Stimulated activated CD4-positive, alpha-beta T cell treated with anti-CD3 and anti-CD28 coated beads, Interleukin-12 subunit alpha, Interleukin-12 subunit beta, amount 100 ng/mL, for 4 hours (primary cell): ENCODE measurements around the gene TNFRSF8.

Experiments
- DNase-seq: peaks from one replicate; pipeline ENCODE4 v3.0.0-alpha.2; 2020

Gene TNFRSF8

DNA sequence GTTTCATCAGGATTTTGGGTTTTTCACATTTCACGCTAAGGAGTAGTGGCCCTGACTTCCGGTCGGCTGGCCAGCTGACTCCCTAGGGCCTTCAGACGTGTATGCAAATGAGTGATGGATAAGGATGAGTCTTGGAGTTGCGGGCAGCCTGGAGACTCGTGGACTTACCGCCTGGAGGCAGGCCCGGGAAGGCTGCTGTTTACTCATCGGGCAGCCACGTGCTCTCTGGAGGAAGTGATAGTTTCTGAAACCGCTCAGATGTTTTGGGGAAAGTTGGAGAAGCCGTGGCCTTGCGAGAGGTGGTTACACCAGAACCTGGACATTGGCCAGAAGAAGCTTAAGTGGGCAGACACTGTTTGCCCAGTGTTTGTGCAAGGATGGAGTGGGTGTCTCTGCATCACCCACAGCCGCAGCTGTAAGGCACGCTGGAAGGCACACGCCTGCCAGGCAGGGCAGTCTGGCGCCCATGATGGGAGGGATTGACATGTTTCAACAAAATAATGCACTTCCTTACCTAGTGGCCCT lies 80.6 kb downstream of the TNFRSF8 start:
- no peak for DNase-seq

DNA sequence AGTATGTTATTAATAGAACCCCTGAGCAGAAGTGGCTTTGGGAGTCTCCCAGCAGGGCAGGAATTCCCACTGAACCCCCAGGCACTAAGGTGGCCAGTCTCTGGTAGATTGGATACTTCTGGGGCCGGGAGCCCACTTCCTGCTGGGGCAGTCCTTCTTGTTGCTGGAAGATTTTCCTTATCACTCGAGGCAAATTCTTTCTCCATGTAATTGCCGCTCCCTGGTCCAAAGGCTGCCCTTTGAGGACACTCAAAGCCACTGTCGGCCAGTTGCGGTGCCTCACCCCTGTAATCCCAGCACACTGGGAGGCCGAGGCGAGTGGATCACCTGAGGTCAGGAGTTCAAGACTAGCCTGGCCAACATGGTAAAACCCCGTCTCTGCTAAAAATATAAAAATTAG lies 81.1 kb downstream of the TNFRSF8 start:
- DNase-seq: no peak

DNA sequence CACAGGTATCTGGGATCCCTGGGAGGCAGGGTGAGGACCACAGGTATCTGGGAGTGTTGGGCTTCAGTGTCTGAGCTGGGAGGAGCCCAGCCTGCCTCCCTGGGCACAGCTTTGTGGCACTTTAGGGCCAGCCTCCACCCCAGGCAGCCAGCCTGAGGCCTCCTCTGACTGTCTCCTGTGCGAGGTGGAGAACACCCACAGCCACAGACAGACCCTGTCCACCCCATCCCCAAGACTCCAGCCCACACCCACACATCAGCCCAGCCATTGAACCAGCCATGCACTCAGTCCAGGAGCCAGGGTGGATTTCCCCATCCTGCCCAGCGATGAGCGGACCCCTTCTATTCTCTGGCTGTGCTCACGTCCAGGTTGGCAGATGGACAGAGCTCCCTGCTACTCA lies 81.9 kb downstream of the TNFRSF8 start:
- DNase-seq: no peak

DNA sequence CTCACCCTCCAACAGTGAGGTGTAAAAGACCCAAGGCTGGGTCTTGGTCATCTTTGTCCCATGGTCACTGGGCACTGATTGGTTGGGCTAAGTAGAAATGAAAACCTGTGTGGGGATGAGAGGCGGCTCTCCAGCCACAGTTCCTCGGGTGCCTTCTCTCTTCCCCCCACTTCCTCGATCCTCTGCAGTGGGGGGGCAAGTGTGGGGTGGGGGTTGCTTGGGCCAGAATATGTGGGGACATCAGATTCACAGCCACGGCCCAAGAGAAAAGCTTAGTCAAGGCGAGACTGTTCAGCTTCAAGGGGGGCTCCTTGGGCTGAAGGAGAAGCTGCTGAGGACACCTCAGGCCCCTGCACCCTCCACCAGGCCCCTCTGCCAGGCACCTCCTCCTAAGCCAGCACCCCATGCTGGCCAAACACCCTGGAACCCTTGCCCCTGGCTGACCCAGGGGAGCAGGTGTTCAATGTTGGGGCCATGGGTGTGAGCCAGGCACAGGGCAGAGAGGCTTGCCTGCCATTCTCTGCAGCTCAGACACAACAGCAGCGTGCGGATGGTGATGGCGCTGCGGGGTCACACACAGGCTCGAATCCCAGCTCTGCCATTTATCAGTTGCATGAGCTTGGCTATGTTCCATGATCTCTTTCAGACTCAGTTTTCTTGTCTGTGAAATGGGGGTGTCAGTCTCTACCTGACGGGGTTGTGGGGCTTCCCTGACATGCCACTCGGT lies 82.7 kb downstream of the TNFRSF8 start:
- DNase-seq: no peak

DNA sequence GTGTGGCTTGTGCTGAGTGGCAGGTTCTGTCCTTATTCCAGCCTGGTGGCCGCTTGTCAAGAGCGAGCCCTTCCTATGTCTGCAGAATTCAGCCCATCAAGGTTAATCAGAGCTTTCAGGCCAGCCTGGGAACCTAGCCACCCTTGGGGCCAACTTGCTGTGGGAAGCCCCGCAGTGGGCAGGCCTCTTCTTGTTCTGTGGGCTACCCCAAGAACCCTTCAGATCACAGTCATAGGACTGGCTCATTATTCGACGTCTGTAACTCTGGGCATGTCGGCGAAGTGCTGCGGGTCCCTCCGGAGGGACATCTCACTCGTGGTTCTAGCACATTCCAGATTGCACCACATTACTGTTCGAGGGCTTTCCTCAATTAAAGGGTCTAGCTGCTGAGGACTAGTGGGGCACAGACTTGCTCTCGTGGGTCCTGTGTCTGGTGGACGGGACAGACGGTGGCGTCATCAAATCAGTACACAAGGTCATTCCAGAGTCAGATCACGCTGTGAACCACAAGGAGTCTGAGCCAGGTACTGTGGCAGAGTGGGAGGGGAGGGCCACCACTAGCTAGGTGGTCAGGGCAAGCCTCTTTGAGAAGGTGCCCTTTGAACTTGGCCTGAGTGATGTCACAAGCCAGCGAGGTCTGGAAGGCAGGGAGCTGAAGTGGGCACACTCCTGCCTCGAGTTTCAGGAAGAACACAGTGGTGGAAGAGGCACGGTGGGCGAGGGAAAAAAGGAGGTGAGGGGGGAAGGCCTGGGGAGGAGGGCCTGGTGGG lies 83.4 kb downstream of the TNFRSF8 start:
- DNase-seq: no peak

DNA sequence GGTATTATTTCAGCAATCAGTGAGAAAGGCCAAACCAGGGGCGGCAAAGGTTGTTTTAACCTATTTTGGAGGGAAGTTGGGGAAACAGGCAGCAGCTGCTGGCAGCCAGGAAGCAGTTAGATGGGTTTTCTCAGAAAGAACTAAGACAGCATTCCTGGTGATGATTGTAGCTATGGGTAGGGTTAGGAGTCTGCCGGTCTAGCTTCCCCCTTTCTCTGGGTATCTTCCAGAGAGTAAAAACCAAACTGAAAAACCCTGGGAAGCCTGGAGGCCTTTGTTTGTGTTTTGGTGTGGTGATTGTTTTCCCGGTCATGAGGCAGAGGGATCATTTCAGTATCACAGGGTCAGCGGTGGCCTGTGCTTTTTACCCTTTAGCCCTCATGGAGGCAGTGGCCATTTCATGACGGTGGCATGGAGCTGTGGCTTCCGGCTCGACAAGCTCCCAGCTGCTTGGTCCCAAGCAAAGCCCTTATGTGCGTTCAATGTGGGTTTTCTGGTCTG lies 84.1 kb downstream of the TNFRSF8 start:
- no peak for DNase-seq

DNA sequence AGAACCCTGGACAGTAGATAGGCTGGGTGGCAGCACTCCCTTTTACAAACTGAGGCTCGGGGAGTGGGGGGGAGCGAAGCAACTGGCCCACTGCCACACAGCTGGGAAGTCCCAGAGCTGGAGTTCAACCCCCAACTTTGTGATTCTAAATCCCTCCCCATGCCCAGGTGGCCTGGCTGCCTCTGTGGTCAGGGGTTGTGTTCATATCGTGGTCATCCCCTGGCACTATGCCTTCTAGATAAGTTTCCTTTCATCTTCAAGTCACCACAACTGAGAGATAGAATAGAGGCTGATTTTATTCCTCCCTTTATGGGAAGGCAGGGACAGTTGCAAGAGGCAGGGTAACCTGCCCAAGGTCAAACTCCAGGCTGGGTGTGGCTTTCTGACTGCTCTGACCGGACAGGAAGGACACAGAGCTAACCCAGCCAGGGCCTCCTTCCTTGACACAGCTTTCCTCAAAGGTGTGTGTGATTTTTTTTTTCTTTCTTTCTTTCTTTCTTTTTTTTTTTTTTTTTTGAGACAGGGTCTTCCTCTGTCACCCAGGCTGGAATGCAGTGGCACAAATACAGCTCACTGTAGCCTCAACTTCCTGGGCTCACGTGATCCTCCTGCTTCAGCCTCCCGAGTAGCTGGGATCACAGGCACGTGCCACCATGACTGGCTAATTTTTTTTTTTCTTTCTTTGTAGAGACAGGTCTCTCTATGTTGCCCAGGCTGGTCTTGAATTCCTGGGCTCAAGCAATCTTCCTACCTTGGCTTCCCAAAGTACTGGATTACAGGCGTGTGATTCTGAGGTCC lies 85.3 kb downstream of the TNFRSF8 start:
- no peak for DNase-seq

DNA sequence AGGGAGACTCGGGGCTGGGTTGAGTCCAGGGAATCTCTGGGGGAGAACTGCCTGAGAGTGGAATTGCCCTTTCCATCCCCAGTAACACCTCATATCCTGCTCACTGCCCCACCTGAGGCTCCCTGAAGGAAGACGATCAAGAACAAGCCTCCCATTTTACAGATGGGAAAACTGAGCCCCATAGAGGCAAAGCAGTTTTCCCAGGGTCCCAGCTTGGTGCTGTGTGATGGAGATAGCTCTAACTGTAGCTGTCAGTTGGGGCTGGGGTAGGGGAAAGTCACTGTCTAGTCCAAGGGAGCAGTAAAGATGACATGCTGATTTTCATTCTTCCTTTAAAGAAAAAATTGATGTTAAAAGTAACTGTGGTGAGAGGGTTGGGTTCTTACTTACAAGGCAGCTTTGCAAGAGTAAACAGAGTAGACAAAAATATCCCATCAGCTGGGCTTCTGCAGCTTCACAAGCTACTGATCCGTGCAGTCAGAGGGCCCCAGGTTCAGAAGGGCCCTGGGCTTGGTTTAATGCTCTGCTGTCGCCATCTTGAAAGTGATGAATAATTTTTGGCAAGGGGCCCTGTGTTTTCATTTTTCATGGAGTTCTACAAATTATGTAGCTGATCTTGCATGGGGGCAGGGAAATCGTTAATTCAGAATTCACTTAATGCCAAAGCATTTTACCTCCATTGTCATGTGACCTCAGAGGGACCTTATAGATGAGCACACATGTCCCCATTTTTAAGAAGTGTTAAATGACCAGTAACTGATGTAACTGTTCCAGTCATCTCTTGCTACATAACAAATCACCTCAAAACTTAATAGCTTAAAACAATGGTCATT lies 86.1 kb downstream of the TNFRSF8 start:
- DNase-seq: no peak

DNA sequence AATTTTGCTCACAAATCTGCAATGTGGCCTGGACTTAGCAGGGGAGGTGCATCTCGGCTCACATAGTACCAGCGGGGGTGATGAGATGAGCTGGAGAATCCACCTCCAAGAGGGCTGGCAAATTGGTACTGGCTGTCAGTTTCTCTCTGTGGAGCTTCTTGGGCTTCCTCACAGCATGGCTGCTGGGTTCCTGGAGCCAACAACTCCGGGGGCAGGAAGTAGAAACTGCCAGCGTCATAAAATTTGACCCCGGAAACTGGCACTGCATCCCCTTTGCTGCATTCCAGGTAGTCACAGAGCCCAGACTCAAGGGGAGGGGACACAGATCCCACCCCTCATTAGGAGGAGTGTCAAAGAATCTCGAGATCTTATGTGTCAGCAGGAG lies 86.7 kb downstream of the TNFRSF8 start:
- DNase-seq: no peak

DNA sequence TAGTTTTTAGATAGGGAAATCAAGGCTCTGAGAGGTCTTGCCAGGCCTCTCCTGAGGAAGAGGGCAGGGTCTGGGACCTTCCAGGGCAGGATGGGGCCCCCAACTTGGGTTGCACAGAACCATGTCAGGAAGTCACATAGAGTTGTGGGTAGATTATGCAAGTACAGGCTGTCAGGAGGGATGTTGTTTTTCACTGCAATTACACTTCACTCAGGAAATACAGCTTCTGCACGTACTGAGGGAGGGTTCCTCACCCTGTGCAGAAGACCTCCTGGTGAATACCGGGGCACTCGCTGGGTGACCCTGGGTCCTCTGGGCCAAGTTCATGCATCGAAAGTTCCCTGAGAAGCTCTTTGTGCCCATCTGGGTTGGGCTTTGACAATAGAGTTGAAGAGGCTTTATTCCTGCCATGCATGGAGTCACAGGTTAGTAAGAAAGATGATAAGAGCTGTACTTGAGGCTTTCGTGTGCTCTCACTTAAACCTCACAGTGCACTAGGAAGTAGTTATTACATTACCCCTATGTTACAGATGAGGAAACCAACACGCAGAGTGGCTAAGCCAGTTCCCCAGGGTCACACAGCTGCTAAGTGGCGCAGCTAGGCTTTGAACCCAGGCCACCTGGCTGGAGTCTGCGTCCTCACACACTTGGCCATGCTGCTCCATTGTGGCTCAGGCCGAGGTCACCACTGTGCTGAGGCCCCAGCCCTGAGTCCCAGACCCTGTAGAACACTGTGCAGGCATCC lies 87.5 kb downstream of the TNFRSF8 start:
- DNase-seq: no peak

DNA sequence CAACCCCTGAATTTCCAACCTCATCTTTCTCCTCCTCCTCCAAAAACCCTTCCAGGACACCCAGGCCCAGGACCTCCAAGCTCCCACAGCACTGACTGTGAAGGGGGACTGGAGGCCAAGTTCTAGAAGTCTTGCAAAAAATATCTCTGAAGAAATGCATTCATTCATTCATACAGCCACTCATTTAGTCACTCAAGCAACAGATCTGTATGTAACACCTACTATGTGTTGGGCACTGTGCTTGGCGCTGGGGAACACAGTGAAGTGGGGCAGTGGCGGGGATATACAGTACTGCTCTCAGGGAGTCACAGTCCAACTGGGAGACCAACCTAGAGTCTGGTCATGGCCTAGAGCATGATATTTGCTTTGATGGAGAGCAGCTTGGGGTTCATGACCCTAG lies 88.4 kb downstream of the TNFRSF8 start:
- DNase-seq: no peak

DNA sequence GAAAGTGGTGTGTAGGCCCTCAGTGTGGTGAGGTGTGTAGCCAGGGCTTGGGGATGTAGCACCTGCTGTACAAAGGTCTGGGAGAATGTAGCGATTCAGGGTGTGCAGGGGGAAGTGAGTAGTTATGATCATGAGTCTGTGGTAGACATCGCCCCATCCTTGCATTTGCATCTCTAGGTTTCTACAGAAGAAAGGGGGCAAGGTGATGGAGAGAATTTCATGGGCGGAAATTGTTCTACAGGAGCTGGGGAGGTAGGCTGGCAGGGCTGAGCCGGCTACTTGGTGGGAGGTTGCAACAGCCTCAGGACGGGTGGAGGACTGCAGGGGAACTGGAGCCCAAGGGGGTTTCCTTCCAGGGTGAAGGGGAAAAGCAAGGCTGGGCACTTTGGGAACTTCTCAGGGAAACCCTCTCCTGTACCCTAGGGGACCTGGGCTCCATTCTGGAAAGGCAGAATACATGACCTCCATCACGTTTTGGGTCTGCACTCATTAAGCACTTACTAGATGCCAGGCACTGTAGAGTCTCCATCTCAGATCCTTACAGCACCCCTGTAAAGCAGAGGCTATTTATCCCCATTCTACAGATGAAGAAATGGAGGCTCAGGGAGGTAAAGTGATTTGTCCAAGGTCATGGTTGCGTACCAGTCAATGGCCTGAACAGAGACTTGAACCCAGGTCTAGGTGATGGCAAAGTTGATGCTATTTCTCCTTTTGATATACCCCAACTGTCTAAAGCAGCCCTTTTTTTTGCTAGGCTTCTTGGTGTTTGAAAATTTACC lies 89.2 kb downstream of the TNFRSF8 start:
- no peak for DNase-seq

DNA sequence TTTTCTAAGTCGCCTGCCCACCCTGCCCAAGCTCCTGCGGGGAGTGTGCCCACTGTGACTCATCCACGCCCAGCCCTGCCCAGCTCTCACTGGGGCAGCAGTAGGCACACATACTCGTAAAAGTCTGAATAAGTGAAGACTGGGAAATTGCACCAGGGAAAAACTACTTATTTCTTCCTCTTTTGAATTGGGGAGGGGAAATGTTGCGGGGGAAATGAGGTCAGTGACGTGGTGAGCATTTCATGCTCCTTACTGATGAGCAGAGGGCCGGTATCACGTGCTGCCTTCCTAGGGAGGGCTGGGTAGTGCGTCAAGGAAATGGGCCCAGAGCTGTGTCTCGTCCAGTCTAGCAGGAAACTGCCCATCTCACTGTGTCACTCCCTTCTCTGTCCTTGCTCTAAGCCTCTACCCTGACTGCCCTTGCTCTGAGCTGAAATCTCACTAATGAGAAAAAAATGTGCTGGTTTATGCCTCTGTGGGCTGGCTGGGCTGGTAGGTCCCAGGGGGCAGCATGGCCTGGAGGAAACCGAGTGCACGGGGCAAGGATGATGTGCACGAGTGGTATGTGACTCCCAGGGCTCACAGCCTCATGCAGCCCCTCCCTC lies 90.2 kb downstream of the TNFRSF8 start:
- DNase-seq: no peak

DNA sequence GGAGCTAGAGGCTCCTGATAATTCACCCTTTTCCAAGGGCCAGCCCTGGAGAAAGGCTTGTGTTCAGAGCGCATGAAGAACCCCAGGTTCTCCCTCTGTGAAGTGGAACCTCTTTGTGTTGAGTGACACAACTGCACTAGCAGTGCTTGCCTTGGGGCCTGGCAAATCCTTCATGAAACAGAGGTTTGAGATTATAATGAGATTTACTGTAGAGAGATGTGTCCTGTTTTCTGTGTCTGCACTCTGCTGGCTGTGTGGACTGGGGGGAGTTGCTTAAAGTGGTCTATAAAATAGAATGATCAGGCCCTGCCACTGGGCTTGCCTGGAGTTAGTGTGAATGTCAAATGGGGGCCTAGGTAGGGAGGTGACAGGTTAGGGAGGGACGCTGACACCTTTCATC lies 92.2 kb downstream of the TNFRSF8 start:
- no peak for DNase-seq

DNA sequence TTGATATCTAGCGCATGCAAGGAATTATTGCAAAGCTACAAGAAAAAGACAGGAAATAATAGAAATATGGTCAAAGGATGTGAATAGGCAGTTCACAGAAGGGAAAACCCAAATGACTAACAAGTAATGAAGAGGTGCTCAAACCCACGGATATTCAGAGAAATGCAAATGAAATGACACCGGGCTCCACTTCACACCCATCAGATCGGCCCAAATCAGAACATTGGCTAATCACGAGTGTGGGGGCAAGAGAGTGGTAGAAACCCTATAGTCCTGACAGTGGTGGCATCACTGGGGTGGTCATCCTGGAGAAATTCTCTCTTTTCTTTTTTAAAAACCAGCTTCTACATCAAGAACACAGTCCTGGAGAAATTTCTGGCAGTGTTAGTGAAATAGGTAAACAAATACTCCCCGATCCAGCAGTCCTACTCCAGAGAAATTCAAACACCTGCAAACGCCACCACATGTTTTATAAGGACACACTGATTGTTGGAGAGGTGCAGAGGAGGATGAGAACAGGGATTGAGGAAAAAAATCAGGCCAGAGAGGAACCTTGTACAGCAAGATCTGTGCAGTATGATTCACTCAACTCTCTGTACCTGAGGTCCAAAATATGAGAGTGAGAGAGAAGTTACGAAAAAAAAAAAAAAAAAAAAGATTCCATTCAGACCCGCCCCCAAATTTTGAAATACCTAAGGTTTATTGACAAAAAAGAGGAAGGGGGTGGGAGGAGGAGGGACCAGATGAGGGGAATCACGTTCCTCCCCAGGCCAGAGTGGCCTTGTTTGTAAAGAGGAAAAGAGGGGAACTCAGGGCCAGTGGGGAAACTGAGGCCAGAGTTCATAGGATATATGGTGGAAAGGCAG lies 94.5 kb downstream of the TNFRSF8 start:
- no peak for DNase-seq

DNA sequence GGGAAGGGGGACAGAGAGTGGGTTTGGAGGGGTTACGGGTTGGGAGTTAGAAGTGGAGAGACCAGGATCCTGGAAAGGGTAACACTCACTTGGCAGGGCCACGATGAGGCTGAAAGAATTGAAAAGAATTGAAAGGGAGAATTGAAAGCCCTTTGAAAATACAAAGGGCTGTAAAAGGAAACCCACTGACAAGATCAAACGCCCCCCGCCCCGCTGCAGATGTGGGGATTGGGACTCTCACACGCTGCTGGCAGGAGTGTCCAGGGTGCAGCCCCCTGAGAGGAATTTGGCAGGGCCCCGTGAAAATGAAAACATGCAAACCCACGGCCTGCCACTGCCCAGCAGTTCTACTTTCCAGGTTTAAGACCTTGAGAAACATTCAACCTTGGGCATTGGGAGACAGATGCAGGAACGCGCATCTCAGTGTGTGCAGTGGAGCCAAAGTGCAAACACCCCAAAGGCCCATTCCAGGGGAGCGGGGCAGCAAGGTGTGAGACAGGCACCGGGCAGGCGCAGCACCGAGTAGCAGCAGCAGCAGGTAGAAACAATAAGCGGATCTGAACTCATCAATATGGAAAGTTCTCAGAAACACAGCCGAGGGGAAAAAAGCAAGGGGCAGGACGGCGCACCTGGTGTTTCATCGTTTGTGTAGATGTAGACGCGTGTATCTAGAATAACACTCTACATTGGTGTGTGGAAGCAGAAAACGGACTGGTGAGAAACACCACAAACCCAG lies 95.4 kb downstream of the TNFRSF8 start:
- DNase-seq: no peak

DNA sequence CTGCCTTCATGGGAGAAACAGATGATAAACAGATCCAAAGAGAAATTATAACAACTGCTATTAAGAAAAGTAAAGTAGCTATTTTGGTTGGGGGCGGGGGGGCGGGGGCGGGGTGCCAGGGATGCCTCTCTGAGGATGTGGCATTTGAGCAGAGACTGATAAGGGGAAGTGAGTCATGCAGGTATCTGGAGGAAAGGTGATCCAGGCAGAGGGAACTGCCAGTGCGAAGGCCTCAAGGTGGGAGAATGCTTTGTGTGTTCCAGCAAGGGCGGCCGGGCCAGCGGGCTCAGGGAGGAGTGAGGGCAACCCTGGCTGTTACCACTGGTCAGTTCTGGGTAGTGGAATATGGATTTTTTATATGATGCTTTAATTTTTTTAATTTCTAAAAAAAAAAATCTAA lies 96.7 kb downstream of the TNFRSF8 start:
- no peak for DNase-seq

DNA sequence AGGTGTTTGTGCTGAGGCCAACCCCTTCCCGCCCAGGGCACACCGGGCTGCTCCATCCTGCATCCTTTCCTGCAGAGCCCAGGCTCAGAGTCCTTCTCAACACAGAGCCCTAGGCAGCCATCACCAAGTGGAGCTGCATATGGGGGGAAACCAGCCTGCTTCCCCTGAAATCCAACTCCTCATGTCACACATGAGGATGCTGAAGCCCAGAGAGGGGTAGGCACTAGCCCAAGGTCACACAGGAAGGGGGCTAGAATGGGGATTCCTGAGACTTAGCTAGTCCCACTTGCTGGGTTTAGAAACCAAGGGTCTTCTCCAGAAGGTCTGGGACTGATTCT lies 98.2 kb downstream of the TNFRSF8 start:
- no peak for DNase-seq
